PC-3 (cell line): ENCODE results near the gene HECW1.

ENCODE experiments used
- EZH2phosphoT487 ChIP-seq: fragments of 300-600 bp; sonication (generic); IDR thresholded peaks from 2 replicates; pipeline ENCODE4 v1.6.1; 2018; ENCODE audit warnings: mild to moderate bottlenecking, antibody characterized with exemption, low read length, borderline replicate concordance
- TF ChIP-seq, protein P1 (sequence below): fragments of 300-600 bp; sonication (generic); conservative IDR thresholded peaks from 2 replicates; pipeline ENCODE4 v1.5.1; 2017; ENCODE audit warnings: antibody characterized with exemption, low read depth, mild to moderate bottlenecking, low read length

DNA sequence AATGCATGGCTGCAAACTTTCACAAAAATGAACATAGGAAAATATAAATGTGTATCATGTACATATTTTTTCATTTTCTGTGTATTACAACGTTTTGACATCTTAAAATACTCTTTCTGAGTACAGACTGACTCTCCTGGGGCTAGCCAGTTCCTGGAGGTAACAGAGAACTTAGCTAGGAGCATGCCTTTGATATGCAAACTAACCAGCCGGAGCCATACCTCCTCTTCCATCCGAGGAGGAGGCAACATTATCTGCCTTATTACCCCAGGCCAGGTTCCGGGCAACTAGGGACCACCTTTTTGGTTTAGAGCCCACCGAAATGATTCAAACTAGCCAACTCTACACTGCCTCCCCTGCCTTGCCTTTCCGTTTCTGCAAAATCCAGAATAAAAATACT is 33.7 kb upstream of the HECW1 start:
- no peak for TF ChIP-seq EZH2phosphoT487
- TF ChIP-seq, protein P1, sequence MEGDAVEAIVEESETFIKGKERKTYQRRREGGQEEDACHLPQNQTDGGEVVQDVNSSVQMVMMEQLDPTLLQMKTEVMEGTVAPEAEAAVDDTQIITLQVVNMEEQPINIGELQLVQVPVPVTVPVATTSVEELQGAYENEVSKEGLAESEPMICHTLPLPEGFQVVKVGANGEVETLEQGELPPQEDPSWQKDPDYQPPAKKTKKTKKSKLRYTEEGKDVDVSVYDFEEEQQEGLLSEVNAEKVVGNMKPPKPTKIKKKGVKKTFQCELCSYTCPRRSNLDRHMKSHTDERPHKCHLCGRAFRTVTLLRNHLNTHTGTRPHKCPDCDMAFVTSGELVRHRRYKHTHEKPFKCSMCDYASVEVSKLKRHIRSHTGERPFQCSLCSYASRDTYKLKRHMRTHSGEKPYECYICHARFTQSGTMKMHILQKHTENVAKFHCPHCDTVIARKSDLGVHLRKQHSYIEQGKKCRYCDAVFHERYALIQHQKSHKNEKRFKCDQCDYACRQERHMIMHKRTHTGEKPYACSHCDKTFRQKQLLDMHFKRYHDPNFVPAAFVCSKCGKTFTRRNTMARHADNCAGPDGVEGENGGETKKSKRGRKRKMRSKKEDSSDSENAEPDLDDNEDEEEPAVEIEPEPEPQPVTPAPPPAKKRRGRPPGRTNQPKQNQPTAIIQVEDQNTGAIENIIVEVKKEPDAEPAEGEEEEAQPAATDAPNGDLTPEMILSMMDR, result no peak
